Measurements from ENCODE around the gene GCNA. TPM values are rescaled to one million over a fixed set of nuclear protein-coding genes. Genes with fewer than 3 reads are reported as not detected.
"Not testable (repeated sequence)": the region's sequence is repeated elsewhere in the genome, so short reads cannot be mapped to it uniquely, and the experiment has no call there.

GCNA gene
- total RNA-seq, 1 experiment from 2014 or later: 3.8 TPM

GRCh38 chrX:71581210-71581609 lies 3.0 kb downstream of the GCNA start:
- ChIA-PET POLR2A (interaction anchor here (1.4 kb wide), 1 partner anchor 112 kb away, joined by 3 read pairs; no protein-coding TSS in a partner anchor), CTCF (no interaction called here)
- no peak for DNase-seq (ENCODE audit: unreplicated experiment)
- H3K9me3 Mint-ChIP-seq (ENCODE audit: unreplicated experiment): no peaks in the 10 kb centered on the region
- H3K27me3 Mint-ChIP-seq (ENCODE audit: insufficient read depth, unreplicated experiment): peaks cover 30% of the 10 kb centered on the region
- TF ChIP-seq CTCF (IDR thresholded peaks at IDR 0.05; ENCODE audit: unreplicated experiment): no peak
- intact Hi-C loops (cut with micrococcal nuclease): no loop called here
- no TSS peak for BruUV-seq (replicated peaks)
- H3K4me1 Mint-ChIP-seq (ENCODE audit: insufficient read depth, unreplicated experiment): no peaks in the 10 kb centered on the region
- H3K36me3 Mint-ChIP-seq (ENCODE audit: insufficient read depth, unreplicated experiment): peaks cover 33% of the 10 kb centered on the region
- H3K27ac Mint-ChIP-seq (ENCODE audit: low read depth, unreplicated experiment): no peak overlapping the region
- no peak overlapping the region for H3K4me3 Mint-ChIP-seq (ENCODE audit: unreplicated experiment)

GRCh38 chrX:71586929-71587328 lies 8.7 kb downstream of the GCNA start:
- no TSS peak for BruUV-seq (replicated peaks)

GRCh38 chrX:71593210-71593609 lies 15.0 kb downstream of the GCNA start:
- POLR2A ChIA-PET; H3K27ac Mint-ChIP-seq (ENCODE audit: low read depth, unreplicated experiment); H3K4me3 Mint-ChIP-seq (ENCODE audit: unreplicated experiment); intact Hi-C loops (cut with micrococcal nuclease); H3K4me1 Mint-ChIP-seq (ENCODE audit: insufficient read depth, unreplicated experiment); BruUV-seq (replicated peaks); H3K9me3 Mint-ChIP-seq (ENCODE audit: unreplicated experiment); DNase-seq (ENCODE audit: unreplicated experiment); CTCF ChIA-PET: not testable (repeated sequence)
- peaks cover 22% of the 10 kb centered on the region for H3K36me3 Mint-ChIP-seq (ENCODE audit: insufficient read depth, unreplicated experiment)
- peaks cover 18% of the 10 kb centered on the region for H3K27me3 Mint-ChIP-seq (ENCODE audit: insufficient read depth, unreplicated experiment)

More at GRCh38 chrX:71586929-71587328, 8.7 kb downstream of the GCNA start:
- POLR2A ChIA-PET: no interaction called here
- intact Hi-C loops (cut with micrococcal nuclease): no loop called here
- no peak for TF ChIP-seq CTCF (IDR thresholded peaks at IDR 0.05; ENCODE audit: unreplicated experiment)
- no peaks in the 10 kb centered on the region for H3K9me3 Mint-ChIP-seq (ENCODE audit: unreplicated experiment)
- no peak overlapping the region for H3K4me3 Mint-ChIP-seq (ENCODE audit: unreplicated experiment)
- no peaks in the 10 kb centered on the region for H3K4me1 Mint-ChIP-seq (ENCODE audit: insufficient read depth, unreplicated experiment)
- peaks cover 34% of the 10 kb centered on the region for H3K27me3 Mint-ChIP-seq (ENCODE audit: insufficient read depth, unreplicated experiment)
- H3K36me3 Mint-ChIP-seq (ENCODE audit: insufficient read depth, unreplicated experiment): peaks cover 6% of the 10 kb centered on the region
- H3K27ac Mint-ChIP-seq (ENCODE audit: low read depth, unreplicated experiment): no peak overlapping the region
- no peak for DNase-seq (ENCODE audit: unreplicated experiment)
- CTCF ChIA-PET: no interaction called here

- DNase-seq (ENCODE audit: unreplicated experiment): no peak
- no TSS peak for BruUV-seq (replicated peaks)
- Mint-ChIP-seq H3K4me3 (ENCODE audit: unreplicated experiment) (no peak overlapping the region), H3K27ac (ENCODE audit: low read depth, unreplicated experiment) (no peak overlapping the region), H3K4me1 (ENCODE audit: insufficient read depth, unreplicated experiment) (no peaks in the 10 kb centered on the region), H3K9me3 (ENCODE audit: unreplicated experiment) (peaks cover 6% of the 10 kb centered on the region), H3K36me3 (ENCODE audit: insufficient read depth, unreplicated experiment) (peaks cover 75% of the 10 kb centered on the region), H3K27me3 (ENCODE audit: insufficient read depth, unreplicated experiment) (peaks cover 18% of the 10 kb centered on the region)
- CTCF ChIA-PET: interaction anchor here (1.7 kb wide), 1 partner anchor 23 kb away, joined by 4 read pairs; no protein-coding TSS in a partner anchor
- no peak for TF ChIP-seq CTCF (IDR thresholded peaks at IDR 0.05; ENCODE audit: unreplicated experiment)
- POLR2A ChIA-PET: interaction anchor here (1.1 kb wide), 1 partner anchor 12 kb away, joined by 3 read pairs; no protein-coding TSS in a partner anchor
- intact Hi-C loops (cut with micrococcal nuclease): no loop called here
Measured at GRCh38 chrX:71599965-71600364, 21.7 kb downstream of the GCNA start.

GRCh38 chrX:71603618-71604017 lies 25.4 kb downstream of the GCNA start:
- no peak for TF ChIP-seq CTCF (IDR thresholded peaks at IDR 0.05; ENCODE audit: unreplicated experiment)
- Mint-ChIP-seq H3K36me3 (ENCODE audit: insufficient read depth, unreplicated experiment) (peaks cover 98% of the 10 kb centered on the region), H3K9me3 (ENCODE audit: unreplicated experiment) (peaks cover 22% of the 10 kb centered on the region), H3K27ac (ENCODE audit: low read depth, unreplicated experiment) (no peak overlapping the region), H3K27me3 (ENCODE audit: insufficient read depth, unreplicated experiment) (peaks cover 13% of the 10 kb centered on the region), H3K4me1 (ENCODE audit: insufficient read depth, unreplicated experiment) (no peaks in the 10 kb centered on the region), H3K4me3 (ENCODE audit: unreplicated experiment) (no peak overlapping the region)
- intact Hi-C loops (cut with micrococcal nuclease): no loop called here
- ChIA-PET POLR2A (no interaction called here), CTCF (interaction anchor here (1.2 kb wide), 1 partner anchor 14 kb away, joined by 3 read pairs; no protein-coding TSS in a partner anchor)
- BruUV-seq (replicated peaks): no TSS peak
- DNase-seq (ENCODE audit: unreplicated experiment): no peak

Measured in MCF 10A (cell line).